Smooth muscle cell of the brain vasculature (primary cell): Measurements from ENCODE around the gene SENP7.
"Not testable (repeated sequence)": the region's sequence is repeated elsewhere in the genome, so short reads cannot be mapped to it uniquely, and the experiment has no call there.

Source experiments
- DNase-seq: peaks from one replicate; pipeline ENCODE4 v3.0.0-alpha.2; 2012; ENCODE audit warnings: low read depth, low spot score

The SENP7 gene, protein sequence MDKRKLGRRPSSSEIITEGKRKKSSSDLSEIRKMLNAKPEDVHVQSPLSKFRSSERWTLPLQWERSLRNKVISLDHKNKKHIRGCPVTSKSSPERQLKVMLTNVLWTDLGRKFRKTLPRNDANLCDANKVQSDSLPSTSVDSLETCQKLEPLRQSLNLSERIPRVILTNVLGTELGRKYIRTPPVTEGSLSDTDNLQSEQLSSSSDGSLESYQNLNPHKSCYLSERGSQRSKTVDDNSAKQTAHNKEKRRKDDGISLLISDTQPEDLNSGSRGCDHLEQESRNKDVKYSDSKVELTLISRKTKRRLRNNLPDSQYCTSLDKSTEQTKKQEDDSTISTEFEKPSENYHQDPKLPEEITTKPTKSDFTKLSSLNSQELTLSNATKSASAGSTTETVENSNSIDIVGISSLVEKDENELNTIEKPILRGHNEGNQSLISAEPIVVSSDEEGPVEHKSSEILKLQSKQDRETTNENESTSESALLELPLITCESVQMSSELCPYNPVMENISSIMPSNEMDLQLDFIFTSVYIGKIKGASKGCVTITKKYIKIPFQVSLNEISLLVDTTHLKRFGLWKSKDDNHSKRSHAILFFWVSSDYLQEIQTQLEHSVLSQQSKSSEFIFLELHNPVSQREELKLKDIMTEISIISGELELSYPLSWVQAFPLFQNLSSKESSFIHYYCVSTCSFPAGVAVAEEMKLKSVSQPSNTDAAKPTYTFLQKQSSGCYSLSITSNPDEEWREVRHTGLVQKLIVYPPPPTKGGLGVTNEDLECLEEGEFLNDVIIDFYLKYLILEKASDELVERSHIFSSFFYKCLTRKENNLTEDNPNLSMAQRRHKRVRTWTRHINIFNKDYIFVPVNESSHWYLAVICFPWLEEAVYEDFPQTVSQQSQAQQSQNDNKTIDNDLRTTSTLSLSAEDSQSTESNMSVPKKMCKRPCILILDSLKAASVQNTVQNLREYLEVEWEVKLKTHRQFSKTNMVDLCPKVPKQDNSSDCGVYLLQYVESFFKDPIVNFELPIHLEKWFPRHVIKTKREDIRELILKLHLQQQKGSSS

DNA sequence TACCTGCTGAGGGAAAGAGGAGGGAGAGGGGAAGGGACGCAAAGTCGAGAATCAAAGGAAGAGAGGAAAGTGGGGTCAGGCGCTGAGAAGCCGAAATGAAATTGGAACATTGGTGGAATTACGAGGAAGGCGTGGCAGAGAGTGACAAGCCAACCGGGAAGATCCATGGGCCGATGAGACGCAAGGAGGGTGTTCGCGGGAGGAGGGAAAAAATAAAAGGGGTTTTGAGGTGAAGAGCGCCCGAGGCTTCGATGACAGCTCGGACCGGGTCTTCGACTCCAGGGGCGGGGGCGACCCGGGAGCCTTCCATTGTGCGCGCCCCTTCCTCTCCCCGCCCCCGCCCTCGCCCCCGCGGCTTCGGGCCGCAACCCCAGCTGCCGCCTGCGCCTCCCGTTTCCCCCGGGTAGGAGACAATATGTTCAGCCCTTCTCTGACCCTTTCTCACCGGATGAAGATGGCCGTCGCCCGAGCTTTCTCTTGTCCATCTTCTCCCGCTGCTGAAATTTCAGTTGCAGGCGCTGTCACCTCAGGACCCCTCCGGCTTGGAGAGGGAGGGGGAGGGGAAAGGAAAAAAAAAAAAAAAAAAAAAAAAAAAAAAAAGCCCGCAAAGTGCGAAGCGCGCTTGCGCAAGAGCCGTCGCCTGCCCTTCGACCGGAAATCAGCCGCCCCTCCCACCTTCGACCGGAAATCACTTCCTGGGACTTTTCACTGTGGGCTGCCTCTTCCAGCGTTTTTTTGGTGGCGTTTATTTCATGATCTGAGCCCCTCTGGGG, at the start of gene SENP7:
SENP7 (minus strand) TSS at position 567 of the 773 bp plus-strand sequence; CDS start at position 485, 82 bp downstream.
- DNase-seq: peak; percentile 60

DNA sequence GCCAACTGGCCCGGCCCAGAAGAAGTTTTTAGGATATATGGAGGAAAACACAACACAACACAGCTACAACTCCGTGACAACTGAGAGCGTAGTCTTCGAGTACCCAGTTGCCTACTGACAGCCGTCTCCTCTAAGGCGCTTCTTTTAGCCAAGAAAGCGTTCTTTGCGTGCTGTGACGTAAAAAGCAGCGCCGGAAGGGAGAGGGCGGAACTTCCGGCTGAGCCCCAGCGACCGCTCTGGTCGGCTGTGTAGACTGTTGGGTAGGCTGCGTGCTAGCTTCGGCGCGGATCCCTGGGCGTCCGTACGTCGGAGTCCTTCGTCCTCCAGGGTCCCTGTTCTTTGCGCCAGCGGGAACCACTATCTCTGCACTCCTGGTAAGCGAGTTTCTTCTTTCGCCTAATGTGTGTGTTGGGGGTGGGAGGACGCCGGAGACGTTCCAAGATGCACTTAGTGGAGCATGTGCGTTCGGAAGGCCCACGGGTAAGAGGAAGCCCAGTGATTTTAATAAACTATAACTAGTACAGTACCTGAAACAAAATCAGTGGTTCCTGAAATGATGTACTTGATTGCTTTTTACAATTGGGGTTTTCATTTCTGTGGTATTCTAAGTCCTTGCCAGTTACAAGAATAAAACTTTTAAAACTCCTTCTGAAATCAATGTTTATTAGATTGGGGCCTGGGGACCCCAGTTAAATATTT, 48.8 kb upstream of the SENP7 start, which contains the start of gene TRMT10C:
TRMT10C (plus strand) TSS at position 239 of the 699 bp plus-strand sequence. CDS start 2,914 bp downstream, outside the sequence.
- DNase-seq: peak; percentile 79

DNA sequence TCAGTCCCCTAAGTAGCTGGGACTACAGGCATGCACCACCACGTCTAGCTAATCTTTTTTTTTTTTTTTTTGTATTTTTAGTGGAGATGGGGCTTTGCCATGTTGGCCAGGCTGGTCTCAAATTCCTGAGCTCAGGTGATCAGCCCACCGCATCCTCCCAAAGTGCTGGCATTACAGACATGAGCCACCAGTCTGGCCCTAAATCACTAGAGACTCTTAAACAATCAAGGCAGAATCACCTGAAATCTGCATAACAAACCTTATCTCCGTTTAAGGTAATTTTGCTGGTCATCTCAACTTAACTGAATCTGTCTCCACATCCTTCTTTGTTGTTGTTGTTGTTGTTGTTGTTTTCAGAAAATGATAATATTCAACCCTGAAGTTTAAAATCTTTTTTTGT, 43.1 kb upstream of the SENP7 start:
- no peak for DNase-seq

DNA sequence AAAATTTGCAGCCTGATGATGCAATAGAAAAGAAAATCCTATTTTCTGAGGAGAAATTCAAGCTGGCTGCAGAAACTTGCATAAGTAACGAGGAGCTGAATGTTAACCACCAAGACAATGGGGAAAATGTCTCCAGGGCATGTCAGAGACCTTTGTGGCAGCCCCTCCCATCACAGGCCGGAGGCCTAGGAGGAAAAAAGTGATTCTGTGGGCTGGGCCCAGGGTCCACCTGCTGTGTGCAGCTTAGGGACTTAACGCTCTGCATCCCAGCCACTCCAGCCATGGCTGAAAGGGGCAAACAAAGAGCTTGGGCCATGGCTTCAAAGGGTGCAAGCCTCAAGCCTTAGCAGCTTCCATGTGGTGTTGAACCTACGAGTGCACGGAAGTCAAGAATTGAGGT, 40.4 kb upstream of the SENP7 start:
- DNase-seq: not testable (repeated sequence)

DNA sequence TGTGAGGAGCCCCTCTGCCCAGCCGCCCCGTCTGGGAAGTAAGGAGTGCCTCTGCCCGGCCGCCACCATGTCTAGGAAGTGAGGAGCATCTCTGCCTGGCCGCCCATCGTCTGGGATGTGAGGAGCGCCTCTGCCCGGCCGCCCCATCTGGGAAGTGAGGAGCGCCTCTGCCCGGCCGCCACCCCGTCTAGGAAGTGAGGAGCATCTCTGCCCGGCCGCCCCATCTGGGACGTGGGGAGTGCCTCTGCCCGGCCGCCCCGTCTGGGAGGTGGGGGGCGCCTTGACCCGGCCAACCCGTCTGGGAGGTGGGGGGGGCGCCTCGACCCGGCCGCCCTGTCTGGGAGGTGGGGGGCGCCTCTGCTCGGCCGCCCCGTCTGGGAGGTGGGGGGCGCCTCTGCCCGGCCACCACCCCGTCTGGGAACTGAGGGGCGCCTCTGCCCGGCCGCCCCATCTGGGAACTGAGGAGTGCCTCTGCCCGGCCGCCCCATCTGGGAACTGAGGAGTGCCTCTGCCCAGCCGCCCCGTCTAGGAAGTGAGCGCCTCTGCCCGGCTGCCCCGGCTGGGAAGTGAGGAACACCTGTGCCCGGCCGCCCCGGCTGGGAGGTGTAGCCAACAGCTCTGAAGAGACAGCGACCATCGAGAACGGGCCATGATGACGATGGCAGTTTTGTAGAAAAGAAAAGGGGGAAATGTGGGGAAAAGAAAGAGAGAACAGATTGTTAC, 38.5 kb upstream of the SENP7 start:
- DNase-seq: not testable (repeated sequence)

DNA sequence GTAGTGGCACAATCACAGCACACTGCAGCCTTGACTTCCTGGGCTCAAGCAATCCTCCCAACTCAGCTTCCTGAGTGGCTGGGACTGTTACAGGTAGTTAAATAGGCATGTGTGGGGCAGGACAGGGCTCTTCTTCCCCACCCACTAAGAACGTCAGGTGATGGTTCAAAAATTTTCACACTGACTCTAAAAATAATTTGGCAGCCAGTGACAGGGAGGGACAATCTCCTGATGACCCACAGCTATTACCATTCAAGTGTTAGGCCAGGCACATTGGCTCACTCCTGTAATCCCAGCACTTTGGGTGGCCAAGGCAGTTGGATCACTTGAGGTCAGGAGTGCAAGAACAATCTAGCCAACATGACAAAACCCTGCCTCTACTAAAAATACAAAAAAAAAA, 36.5 kb upstream of the SENP7 start:
- DNase-seq: no peak

DNA sequence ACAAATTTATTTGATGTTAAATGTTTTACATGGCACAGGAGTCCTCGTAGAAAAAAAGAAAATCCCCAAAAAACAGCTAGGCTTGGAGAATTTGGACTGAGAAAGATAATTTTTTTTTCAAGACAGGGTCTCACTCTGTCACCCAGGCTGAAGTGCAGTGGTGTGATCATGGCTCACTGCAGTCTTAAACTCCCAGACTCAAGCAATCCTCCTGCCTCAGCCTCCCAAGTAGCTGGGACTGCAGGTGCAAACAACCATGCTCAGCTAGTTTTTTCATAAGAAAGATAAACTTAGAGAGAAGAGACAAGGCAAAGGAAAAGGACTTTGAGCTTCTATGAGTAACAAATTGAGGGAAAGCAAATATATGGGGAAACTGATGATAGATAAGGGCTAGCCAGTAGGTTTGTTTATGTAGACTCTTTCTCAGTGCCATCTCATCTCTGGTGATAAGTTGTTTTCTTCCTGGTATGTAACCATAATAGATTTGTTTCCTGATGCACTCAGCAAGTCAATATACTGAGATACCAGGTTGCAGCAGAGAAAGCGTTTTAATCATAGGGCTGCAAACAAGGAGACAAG, 35.6 kb upstream of the SENP7 start:
- DNase-seq: no peak

DNA sequence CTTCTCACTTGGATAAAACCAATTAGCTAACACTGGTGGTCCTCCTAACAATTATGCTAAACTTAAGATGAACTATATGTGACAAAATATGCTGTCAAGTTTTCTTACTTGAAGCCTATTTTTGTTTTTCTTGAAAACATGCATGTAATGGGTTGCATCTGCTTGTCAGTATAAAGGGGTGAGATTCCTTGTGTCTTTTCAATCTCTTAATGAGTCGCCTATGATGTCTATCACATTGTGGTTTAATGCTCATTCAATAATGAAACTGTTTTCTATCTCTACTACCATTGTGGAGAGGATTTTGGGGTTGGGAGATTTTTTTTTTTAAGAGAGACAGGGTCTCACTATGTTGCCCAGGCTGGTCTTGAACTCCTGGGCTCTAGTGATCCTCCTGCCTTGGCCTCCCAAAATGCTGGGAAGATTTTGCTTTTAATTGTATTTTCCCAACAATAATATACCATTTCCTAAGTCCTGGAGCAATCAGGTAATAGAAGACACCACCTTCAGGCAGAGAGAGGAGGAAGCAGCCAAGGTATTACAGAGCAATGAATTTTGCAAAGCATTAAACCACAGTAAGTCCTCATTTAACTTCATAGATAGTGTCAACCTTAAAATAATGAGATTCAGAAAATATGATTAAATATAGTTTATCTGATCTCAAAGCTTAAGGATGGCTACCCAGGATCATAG, 31.3 kb upstream of the SENP7 start:
- DNase-seq: no peak

DNA sequence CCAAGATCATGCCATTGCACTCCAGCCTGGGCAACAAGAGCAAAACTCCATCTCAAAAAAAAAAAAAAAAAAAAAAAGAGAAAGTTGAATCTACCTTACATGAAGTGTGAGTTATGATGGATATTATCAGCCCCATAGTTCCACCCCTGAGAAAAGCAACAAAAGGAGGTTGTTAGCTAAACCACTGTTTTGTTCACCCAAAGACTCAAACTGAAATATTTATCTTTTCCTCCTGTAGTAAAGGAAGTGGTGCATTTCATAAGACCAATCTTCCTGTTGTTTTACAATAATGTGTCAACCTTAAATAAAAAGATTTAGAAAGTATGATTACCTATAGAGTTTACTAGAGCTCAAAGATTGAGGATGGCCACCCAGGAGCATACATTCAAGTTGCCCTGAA, 29.9 kb upstream of the SENP7 start:
- DNase-seq: no peak

DNA sequence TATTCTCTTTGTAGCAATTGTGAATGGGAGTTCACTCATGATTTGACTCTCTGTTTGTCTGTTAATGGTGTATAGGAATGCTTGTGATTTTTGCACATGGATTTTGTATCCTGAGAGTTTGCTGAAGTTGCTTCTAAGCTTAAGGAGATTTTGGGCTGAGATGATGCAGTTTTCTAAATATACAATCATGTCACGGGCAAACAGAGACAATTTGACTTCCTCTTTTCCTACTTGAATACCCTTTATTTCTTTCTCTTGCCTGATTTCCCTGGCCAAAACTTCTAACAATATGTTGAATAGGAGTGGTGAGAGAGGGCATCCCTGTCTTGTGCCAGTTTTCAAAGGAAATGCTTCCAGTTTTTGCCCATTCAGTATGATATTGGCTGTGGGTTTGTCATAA, 23.9 kb upstream of the SENP7 start:
- DNase-seq: not testable (repeated sequence)

DNA sequence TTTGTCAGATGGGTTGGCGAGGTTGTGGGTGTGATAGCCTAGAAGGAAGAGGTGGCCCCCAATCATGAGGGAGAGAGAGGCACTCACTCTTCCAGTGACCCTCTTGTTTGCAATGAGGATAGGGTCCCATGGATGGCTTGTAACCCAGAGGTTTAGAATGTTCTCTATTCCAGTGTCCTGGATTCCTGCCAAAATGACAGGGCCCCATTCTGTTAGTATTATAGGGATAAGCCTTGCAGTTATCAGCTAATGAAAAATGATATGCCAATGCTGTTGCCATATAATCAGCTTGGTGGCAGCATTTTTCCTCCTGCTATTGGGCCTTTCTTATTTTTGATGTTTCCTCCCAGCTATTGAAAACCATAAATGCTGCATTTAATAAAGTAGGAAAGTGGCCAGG, 23.3 kb upstream of the SENP7 start:
- DNase-seq: no peak

DNA sequence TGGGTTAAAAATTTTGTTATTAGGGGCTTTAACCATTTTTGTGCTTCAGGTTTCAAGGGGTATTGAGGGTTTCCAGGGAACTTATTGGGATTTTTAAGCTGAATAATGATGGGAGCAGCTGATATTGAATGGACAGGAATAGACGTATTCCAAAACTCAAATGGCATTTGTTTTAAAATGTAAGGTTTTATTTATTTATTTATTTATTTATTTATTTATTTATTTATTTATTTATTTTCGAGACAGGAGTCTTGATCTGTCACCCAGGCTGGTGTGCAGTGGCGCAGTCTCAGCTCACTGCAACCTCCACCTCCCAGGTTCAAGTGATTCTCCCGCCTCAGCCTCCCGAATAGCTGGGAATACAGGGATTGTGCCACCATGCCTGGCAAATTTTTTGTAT, 22.2 kb upstream of the SENP7 start:
- DNase-seq: no peak

DNA sequence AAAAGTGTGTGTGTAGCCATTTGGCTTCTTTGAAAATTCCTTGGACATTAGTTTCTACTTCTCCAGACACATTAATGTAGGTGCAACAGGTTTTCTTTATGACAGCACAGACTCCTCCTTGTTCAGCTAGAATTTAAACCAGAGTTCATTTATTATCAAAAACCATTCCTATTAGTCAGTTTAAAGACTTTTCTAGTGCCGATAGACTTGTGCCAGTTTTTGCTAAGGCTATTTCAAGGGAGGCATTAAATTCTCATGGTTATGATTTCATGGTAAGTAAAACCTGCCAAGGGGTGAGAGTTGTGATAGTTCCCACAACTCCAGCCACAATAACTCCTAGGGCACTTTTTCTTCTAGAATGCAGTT, 20.6 kb upstream of the SENP7 start:
- no peak for DNase-seq

DNA sequence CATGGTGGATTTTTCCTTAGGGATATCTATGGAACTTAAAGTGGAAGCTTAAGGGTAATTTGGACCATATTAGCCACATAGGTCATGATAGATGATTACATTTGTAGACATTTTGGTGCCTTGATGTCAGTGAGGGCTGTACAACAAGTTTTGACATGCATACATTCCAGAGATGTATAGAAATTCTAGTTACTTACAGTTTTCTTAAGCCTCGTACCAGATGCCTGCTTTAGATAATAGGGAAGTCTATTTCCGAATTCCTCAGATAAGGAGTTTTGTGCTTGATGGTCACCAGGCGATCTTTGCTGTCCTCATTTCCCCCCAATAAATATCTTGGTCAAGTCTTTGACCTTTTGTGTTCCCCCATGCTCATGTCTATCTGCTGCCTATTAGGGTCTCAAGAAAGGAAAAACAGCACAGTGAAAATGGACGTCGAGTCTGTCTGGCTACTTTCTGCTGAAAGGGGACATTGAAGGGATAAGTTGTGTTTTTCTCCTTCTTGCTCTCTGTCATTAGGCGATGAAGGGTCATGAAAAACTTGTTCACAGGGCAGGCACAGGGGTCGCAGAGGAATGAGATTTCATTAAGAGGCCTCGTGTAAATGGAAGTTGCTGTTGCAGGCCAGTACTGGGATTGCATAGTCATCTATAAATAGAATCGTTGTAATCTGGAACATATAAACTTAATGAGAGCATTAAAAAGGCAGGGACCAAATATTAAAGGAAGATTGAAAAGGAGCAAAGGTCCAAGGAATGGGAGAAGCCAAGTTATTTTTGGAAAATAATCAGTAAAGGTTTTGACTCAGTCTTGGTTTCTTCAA, 20.0 kb upstream of the SENP7 start:
- no peak for DNase-seq

DNA sequence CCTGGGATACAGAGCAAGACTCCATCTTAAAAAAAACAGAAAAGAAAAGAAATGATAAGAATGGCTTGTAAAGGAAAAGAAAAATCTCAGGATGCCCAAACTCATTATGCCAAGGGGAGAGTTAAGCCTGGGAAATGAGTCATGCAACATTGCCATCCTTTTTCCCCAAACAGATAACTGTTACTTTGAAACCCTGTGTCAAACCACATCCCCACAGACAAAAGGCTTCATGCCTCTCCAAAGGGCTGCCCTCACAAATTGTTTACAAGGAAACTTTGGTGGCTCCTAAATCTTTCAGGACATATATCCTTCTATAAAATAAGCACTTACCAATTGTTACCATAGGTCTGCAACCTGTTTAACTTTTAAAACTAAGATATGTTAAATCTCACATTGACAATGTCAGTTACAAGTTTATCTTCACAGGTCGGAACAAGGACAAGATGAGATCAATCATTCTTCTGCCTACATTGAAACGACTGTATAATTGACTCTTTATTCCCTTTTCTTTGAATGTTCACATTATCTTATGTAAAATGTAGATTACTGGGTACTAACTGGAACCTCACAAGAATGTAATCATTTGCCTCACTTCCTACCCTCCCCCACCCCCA, 18.6 kb upstream of the SENP7 start:
- DNase-seq: no peak

DNA sequence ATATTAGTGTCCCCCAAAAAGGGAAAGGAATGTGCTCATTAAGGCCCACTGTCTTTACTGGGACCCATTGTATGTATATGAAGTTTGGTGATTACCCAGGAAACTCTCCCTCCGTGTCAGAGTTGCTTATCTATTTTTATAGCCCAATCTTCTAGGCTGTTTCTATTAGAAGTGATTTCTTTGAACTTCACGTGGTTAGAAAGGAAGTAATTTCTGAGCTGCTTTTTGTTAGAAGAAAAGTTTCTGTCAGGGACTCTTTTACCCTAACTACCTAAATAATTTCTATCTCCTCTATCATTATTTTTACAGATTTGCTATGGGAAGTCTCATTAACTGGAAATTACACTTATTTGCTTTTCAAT, 17.7 kb upstream of the SENP7 start:
- no peak for DNase-seq

DNA sequence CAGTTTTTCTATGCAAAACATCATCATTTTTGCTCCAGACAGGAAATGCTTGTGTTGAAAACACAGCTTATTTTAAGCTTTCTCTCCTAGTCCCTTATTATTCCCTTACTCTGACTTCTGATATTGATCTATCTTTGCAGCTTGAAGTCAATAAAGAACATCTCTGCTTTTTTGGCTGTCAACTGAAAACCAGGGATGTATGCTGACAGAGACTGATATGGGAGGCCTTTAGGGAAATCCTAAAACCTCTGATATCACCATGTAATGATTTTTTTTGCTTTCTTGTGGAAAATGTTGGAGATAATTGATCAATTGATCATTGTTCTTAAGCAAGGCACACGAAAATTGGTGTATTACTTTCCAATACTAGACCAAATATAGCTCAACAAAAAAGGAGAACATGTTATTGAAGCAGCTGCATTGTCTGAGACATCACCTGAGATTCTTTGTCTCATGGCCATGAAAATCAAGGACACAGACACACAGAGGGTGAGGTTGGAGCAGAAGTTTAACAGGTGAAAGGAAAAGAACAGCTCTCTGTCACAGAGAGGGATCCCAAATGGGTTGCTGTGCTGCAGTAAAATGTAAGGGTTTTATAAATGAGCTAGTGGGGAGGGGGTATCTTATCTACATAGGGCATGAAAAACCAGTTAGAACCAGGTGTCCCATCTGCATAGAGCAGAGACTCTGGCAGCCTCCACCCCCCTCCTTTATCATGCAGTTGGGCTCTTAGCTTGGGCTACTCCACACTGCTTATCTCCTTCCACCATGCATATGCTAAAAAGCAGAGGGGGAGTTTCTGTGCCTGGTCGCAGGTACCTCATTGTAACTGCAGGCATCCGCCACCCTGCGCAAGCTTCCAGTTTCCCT, 17.0 kb upstream of the SENP7 start:
- no peak for DNase-seq
